ENCODE measurements around the gene SNTA1. TPM values are rescaled to one million over a fixed set of nuclear protein-coding genes. Genes with fewer than 3 reads are reported as not detected.

Gene SNTA1
- total and polyA plus RNA-seq, 2 experiments from 2014 or later, result 3.8 to 9.3 TPM

- H3K4me3 Mint-ChIP-seq, result no peak overlapping the region
- no peaks in the 10 kb centered on the region for H3K79me2 ChIP-seq (replicated peaks; ENCODE audit: insufficient read depth)
- H2AFZ ChIP-seq, result no peak overlapping the region
- H3F3A ChIP-seq (replicated peaks; ENCODE audit: low read depth), result no peaks in the 10 kb centered on the region
- H3K36me3 ChIP-seq (ENCODE audit: insufficient read depth), result no peaks in the 10 kb centered on the region
- H3K4me3 ChIP-seq, result no peak overlapping the region
- H4K20me1 ChIP-seq (replicated peaks; ENCODE audit: insufficient read depth), result no peaks in the 10 kb centered on the region
- no peaks in the 10 kb centered on the region for H3K27me3 ChIP-seq (ENCODE audit: insufficient read depth)
- H3K9me3 Mint-ChIP-seq, result no peaks in the 10 kb centered on the region
- no peaks in the 10 kb centered on the region for H3K36me3 Mint-ChIP-seq (ENCODE audit: low read depth)
- H3K9me2 ChIP-seq (ENCODE audit: insufficient read depth), result no peaks in the 10 kb centered on the region
- peaks cover 1% of the 10 kb centered on the region for H3K27me3 Mint-ChIP-seq (ENCODE audit: insufficient read depth, low read depth, poor library complexity)
- TF ChIP-seq ZNF331 (CRISPR knock-in tag; IDR thresholded peaks at IDR 0.05; ENCODE audit: low read depth) (no peak), ETS1 (IDR thresholded peaks at IDR 0.05) (no peak), EZH2 (IDR thresholded peaks at IDR 0.05; ENCODE audit: low read depth, unreplicated experiment) (no peak)
- no peak for DNase-seq (ENCODE audit: low spot score)
- H3K27ac ChIP-seq (ENCODE audit: low read depth), result no peak overlapping the region
- H3K4me2 ChIP-seq, result no peak overlapping the region
- ATAC-seq, result no peak
- H3K27ac Mint-ChIP-seq, result no peak overlapping the region
- H3K4me1 ChIP-seq (ENCODE audit: insufficient read depth), result peaks cover 8% of the 10 kb centered on the region; the same call in 1 of the 2 replicates
- H3K4me1 Mint-ChIP-seq, result peaks cover 15% of the 10 kb centered on the region
These were observed 27.3 kb upstream of the SNTA1 start for GRCh38 chr20:33470866-33471265.

GRCh38 chr20:33470457-33470856 is 26.9 kb upstream of the SNTA1 start:
- Histone ChIP-seq H4K20me1 (replicated peaks; ENCODE audit: insufficient read depth) (no peaks in the 10 kb centered on the region), H3K4me2 (no peak overlapping the region), H2AFZ (no peak overlapping the region), H3K4me3 (no peak overlapping the region), H3K27me3 (ENCODE audit: insufficient read depth) (no peaks in the 10 kb centered on the region), H3K27ac (ENCODE audit: low read depth) (no peak overlapping the region), H3K36me3 (ENCODE audit: insufficient read depth) (no peaks in the 10 kb centered on the region), H3K4me1 (ENCODE audit: insufficient read depth) (peaks cover 7% of the 10 kb centered on the region; the same call in 1 of the 2 replicates), H3K9me2 (ENCODE audit: insufficient read depth) (no peaks in the 10 kb centered on the region), H3F3A (replicated peaks; ENCODE audit: low read depth) (no peaks in the 10 kb centered on the region), H3K79me2 (replicated peaks; ENCODE audit: insufficient read depth) (no peaks in the 10 kb centered on the region)
- ATAC-seq (no peak), DNase-seq (ENCODE audit: low spot score) (no peak)
- no peaks in the 10 kb centered on the region for H3K9me3 Mint-ChIP-seq
- no peak overlapping the region for H3K27ac Mint-ChIP-seq
- no peak overlapping the region for H3K4me3 Mint-ChIP-seq
- TF ChIP-seq EZH2phosphoT487 (IDR thresholded peaks at IDR 0.05; ENCODE audit: unreplicated experiment) (no peak), JUNB (IDR thresholded peaks at IDR 0.05; ENCODE audit: unreplicated experiment) (no peak)
- H3K27me3 Mint-ChIP-seq (ENCODE audit: insufficient read depth, low read depth, poor library complexity), result peaks cover 1% of the 10 kb centered on the region
- no peaks in the 10 kb centered on the region for H3K36me3 Mint-ChIP-seq (ENCODE audit: low read depth)
- H3K4me1 Mint-ChIP-seq, result peaks cover 15% of the 10 kb centered on the region

GRCh38 chr20:33466303-33466646 is 22.7 kb upstream of the SNTA1 start:
- peaks cover 1% of the 10 kb centered on the region for H3K27me3 Mint-ChIP-seq (ENCODE audit: insufficient read depth, low read depth, poor library complexity)
- TF ChIP-seq ETS1 (IDR thresholded peaks at IDR 0.05), result no peak
- TF ChIP-seq ZNF331 (CRISPR knock-in tag; IDR thresholded peaks at IDR 0.05; ENCODE audit: low read depth), result no peak
- TF ChIP-seq REST (IDR thresholded peaks at IDR 0.05; ENCODE audit: unreplicated experiment), result no peak
- no peak for TF ChIP-seq ZNF114 (CRISPR knock-in tag; IDR thresholded peaks at IDR 0.05)
- TF ChIP-seq EZH2 (IDR thresholded peaks at IDR 0.05; ENCODE audit: low read depth, unreplicated experiment), result no peak

More at GRCh38 chr20:33466303-33466646, 22.7 kb upstream of the SNTA1 start:
- Mint-ChIP-seq H3K36me3 (ENCODE audit: low read depth) (no peaks in the 10 kb centered on the region), H3K4me3 (no peak overlapping the region), H3K27ac (no peak overlapping the region), H3K9me3 (no peaks in the 10 kb centered on the region), H3K4me1 (peaks cover 5% of the 10 kb centered on the region)
- Histone ChIP-seq H3K36me3 (ENCODE audit: insufficient read depth) (no peaks in the 10 kb centered on the region), H3K4me3 (no peak overlapping the region), H3K4me2 (no peak overlapping the region), H3K79me2 (replicated peaks; ENCODE audit: insufficient read depth) (no peaks in the 10 kb centered on the region), H4K20me1 (replicated peaks; ENCODE audit: insufficient read depth) (no peaks in the 10 kb centered on the region), H2AFZ (no peak overlapping the region), H3K27ac (ENCODE audit: low read depth) (no peak overlapping the region), H3F3A (replicated peaks; ENCODE audit: low read depth) (no peaks in the 10 kb centered on the region), H3K9me2 (ENCODE audit: insufficient read depth) (no peaks in the 10 kb centered on the region), H3K4me1 (ENCODE audit: insufficient read depth) (no peaks in the 10 kb centered on the region), H3K27me3 (ENCODE audit: insufficient read depth) (no peaks in the 10 kb centered on the region)
- ATAC-seq (no peak), DNase-seq (ENCODE audit: low spot score) (no peak)

Data from GM23338 (cell line).